ENCODE results near the gene VEGFA.

VEGFA gene

GRCh38 chr6:43740321-43740960 lies 29.6 kb upstream of the VEGFA start:
- H3K27me3 ChIP-seq (ENCODE audit: low read depth, low read length) = no peaks in the 10 kb centered on the region
- H3K27ac ChIP-seq (ENCODE audit: low read length) = no peak overlapping the region
- no peak overlapping the region for H3K4me3 ChIP-seq (ENCODE audit: low read depth in 1 of 2, low read length in 2 of 2)
- no peaks in the 10 kb centered on the region for H3K9me3 ChIP-seq (ENCODE audit: control insufficient read depth in 1 of 2, low read length in 2 of 2)
- no peaks in the 10 kb centered on the region for H3K36me3 ChIP-seq (ENCODE audit: control insufficient read depth in 1 of 2, insufficient read depth in 2 of 2, low read length in 2 of 2)
- no peaks in the 10 kb centered on the region for H3K4me1 ChIP-seq (ENCODE audit: control insufficient read depth in 1 of 2, insufficient read depth in 2 of 2, low read length in 2 of 2)

- Histone ChIP-seq H3K4me1 (ENCODE audit: control insufficient read depth in 1 of 2, insufficient read depth in 2 of 2, low read length in 2 of 2) (no peaks in the 10 kb centered on the region), H3K27ac (ENCODE audit: low read length) (no peak overlapping the region), H3K9me3 (ENCODE audit: control insufficient read depth in 1 of 2, low read length in 2 of 2) (no peaks in the 10 kb centered on the region), H3K4me3 (ENCODE audit: low read depth in 1 of 2, low read length in 2 of 2) (no peak overlapping the region), H3K36me3 (ENCODE audit: control insufficient read depth in 1 of 2, insufficient read depth in 2 of 2, low read length in 2 of 2) (no peaks in the 10 kb centered on the region), H3K27me3 (ENCODE audit: low read depth, low read length) (no peaks in the 10 kb centered on the region)
Measured at GRCh38 chr6:43740961-43741764, 28.8 kb upstream of the VEGFA start.

GRCh38 chr6:43741829-43742228 lies 28.2 kb upstream of the VEGFA start:
- no peaks in the 10 kb centered on the region for H3K4me1 ChIP-seq (ENCODE audit: control insufficient read depth in 1 of 2, insufficient read depth in 2 of 2, low read length in 2 of 2)
- no peaks in the 10 kb centered on the region for H3K9me3 ChIP-seq (ENCODE audit: control insufficient read depth in 1 of 2, low read length in 2 of 2)
- no peak overlapping the region for H3K27ac ChIP-seq (ENCODE audit: low read length)
- H3K36me3 ChIP-seq (ENCODE audit: control insufficient read depth in 1 of 2, insufficient read depth in 2 of 2, low read length in 2 of 2) = no peaks in the 10 kb centered on the region
- H3K4me3 ChIP-seq (ENCODE audit: low read depth in 1 of 2, low read length in 2 of 2) = no peak overlapping the region
- H3K27me3 ChIP-seq (ENCODE audit: low read depth, low read length) = no peaks in the 10 kb centered on the region

GRCh38 chr6:43742285-43742684 lies 27.7 kb upstream of the VEGFA start:
- Histone ChIP-seq H3K9me3 (ENCODE audit: control insufficient read depth in 1 of 2, low read length in 2 of 2) (no peaks in the 10 kb centered on the region), H3K36me3 (ENCODE audit: control insufficient read depth in 1 of 2, insufficient read depth in 2 of 2, low read length in 2 of 2) (no peaks in the 10 kb centered on the region), H3K27ac (ENCODE audit: low read length) (no peak overlapping the region), H3K27me3 (ENCODE audit: low read depth, low read length) (no peaks in the 10 kb centered on the region), H3K4me3 (ENCODE audit: low read depth in 1 of 2, low read length in 2 of 2) (no peak overlapping the region), H3K4me1 (ENCODE audit: control insufficient read depth in 1 of 2, insufficient read depth in 2 of 2, low read length in 2 of 2) (no peaks in the 10 kb centered on the region)

GRCh38 chr6:43742931-43743632 lies 26.9 kb upstream of the VEGFA start:
- H3K36me3 ChIP-seq (ENCODE audit: control insufficient read depth in 1 of 2, insufficient read depth in 2 of 2, low read length in 2 of 2) = no peaks in the 10 kb centered on the region
- H3K27ac ChIP-seq (ENCODE audit: low read length) = no peak overlapping the region
- H3K4me1 ChIP-seq (ENCODE audit: control insufficient read depth in 1 of 2, insufficient read depth in 2 of 2, low read length in 2 of 2) = no peaks in the 10 kb centered on the region
- no peaks in the 10 kb centered on the region for H3K9me3 ChIP-seq (ENCODE audit: control insufficient read depth in 1 of 2, low read length in 2 of 2)
- no peaks in the 10 kb centered on the region for H3K27me3 ChIP-seq (ENCODE audit: low read depth, low read length)
- H3K4me3 ChIP-seq (ENCODE audit: low read depth in 1 of 2, low read length in 2 of 2) = no peak overlapping the region

- Histone ChIP-seq H3K27ac (ENCODE audit: low read length) (no peak overlapping the region), H3K36me3 (ENCODE audit: control insufficient read depth in 1 of 2, insufficient read depth in 2 of 2, low read length in 2 of 2) (no peaks in the 10 kb centered on the region), H3K27me3 (ENCODE audit: low read depth, low read length) (no peaks in the 10 kb centered on the region), H3K4me3 (ENCODE audit: low read depth in 1 of 2, low read length in 2 of 2) (no peak overlapping the region), H3K4me1 (ENCODE audit: control insufficient read depth in 1 of 2, insufficient read depth in 2 of 2, low read length in 2 of 2) (no peaks in the 10 kb centered on the region), H3K9me3 (ENCODE audit: control insufficient read depth in 1 of 2, low read length in 2 of 2) (no peaks in the 10 kb centered on the region)
Measured at GRCh38 chr6:43743682-43744381, 26.2 kb upstream of the VEGFA start.

- H3K27ac ChIP-seq (ENCODE audit: low read length) = no peak overlapping the region
Measured at GRCh38 chr6:43744491-43744890, 25.5 kb upstream of the VEGFA start.

GRCh38 chr6:43744931-43745727 lies 24.9 kb upstream of the VEGFA start:
- Histone ChIP-seq H3K4me1 (ENCODE audit: control insufficient read depth in 1 of 2, insufficient read depth in 2 of 2, low read length in 2 of 2) (no peaks in the 10 kb centered on the region), H3K36me3 (ENCODE audit: control insufficient read depth in 1 of 2, insufficient read depth in 2 of 2, low read length in 2 of 2) (no peaks in the 10 kb centered on the region), H3K27me3 (ENCODE audit: low read depth, low read length) (no peaks in the 10 kb centered on the region), H3K4me3 (ENCODE audit: low read depth in 1 of 2, low read length in 2 of 2) (no peak overlapping the region), H3K9me3 (ENCODE audit: control insufficient read depth in 1 of 2, low read length in 2 of 2) (no peaks in the 10 kb centered on the region), H3K27ac (ENCODE audit: low read length) (no peak overlapping the region)

More at GRCh38 chr6:43744491-43744890, 25.5 kb upstream of the VEGFA start:
- no peaks in the 10 kb centered on the region for H3K36me3 ChIP-seq (ENCODE audit: control insufficient read depth in 1 of 2, insufficient read depth in 2 of 2, low read length in 2 of 2)
- no peaks in the 10 kb centered on the region for H3K4me1 ChIP-seq (ENCODE audit: control insufficient read depth in 1 of 2, insufficient read depth in 2 of 2, low read length in 2 of 2)
- no peaks in the 10 kb centered on the region for H3K9me3 ChIP-seq (ENCODE audit: control insufficient read depth in 1 of 2, low read length in 2 of 2)
- no peak overlapping the region for H3K4me3 ChIP-seq (ENCODE audit: low read depth in 1 of 2, low read length in 2 of 2)
- H3K27me3 ChIP-seq (ENCODE audit: low read depth, low read length) = no peaks in the 10 kb centered on the region

- H3K36me3 ChIP-seq (ENCODE audit: control insufficient read depth in 1 of 2, insufficient read depth in 2 of 2, low read length in 2 of 2) = no peaks in the 10 kb centered on the region
- H3K9me3 ChIP-seq (ENCODE audit: control insufficient read depth in 1 of 2, low read length in 2 of 2) = no peaks in the 10 kb centered on the region
- no peaks in the 10 kb centered on the region for H3K27me3 ChIP-seq (ENCODE audit: low read depth, low read length)
- H3K4me3 ChIP-seq (ENCODE audit: low read depth in 1 of 2, low read length in 2 of 2) = no peak overlapping the region
- H3K4me1 ChIP-seq (ENCODE audit: control insufficient read depth in 1 of 2, insufficient read depth in 2 of 2, low read length in 2 of 2) = no peaks in the 10 kb centered on the region
- H3K27ac ChIP-seq (ENCODE audit: low read length) = no peak overlapping the region
Measured at GRCh38 chr6:43746071-43746470, 23.9 kb upstream of the VEGFA start.

GRCh38 chr6:43746613-43747102 lies 23.4 kb upstream of the VEGFA start:
- H3K4me1 ChIP-seq (ENCODE audit: control insufficient read depth in 1 of 2, insufficient read depth in 2 of 2, low read length in 2 of 2) = no peaks in the 10 kb centered on the region

More at GRCh38 chr6:43746613-43747102, 23.4 kb upstream of the VEGFA start:
- no peak overlapping the region for H3K27ac ChIP-seq (ENCODE audit: low read length)
- H3K27me3 ChIP-seq (ENCODE audit: low read depth, low read length) = no peaks in the 10 kb centered on the region
- no peak overlapping the region for H3K4me3 ChIP-seq (ENCODE audit: low read depth in 1 of 2, low read length in 2 of 2)
- H3K36me3 ChIP-seq (ENCODE audit: control insufficient read depth in 1 of 2, insufficient read depth in 2 of 2, low read length in 2 of 2) = no peaks in the 10 kb centered on the region
- no peaks in the 10 kb centered on the region for H3K9me3 ChIP-seq (ENCODE audit: control insufficient read depth in 1 of 2, low read length in 2 of 2)

Data from muscle layer of duodenum (tissue), 2 donors.